WTC11 (cell line): ENCODE measurements around the gene PTPRK.

ENCODE experiments used
- CTCF ChIP-seq: fragments of 200-600 bp; IDR thresholded peaks from 2 replicates; pipeline ENCODE4 v1.8.0; 2022; ENCODE audit warnings: antibody characterized with exemption
- FOXJ3 ChIP-seq: sonication (generic); formaldehyde crosslinking; IDR thresholded peaks from 2 replicates; pipeline ENCODE4 v1.9.0; 2021; ENCODE audit warnings: missing genetic modification reagents, mild to moderate bottlenecking, borderline replicate concordance
- FOXK1 ChIP-seq: sonication (generic); formaldehyde crosslinking; IDR thresholded peaks from 2 replicates; pipeline ENCODE4 v1.8.0; 2022; ENCODE audit warnings: mild to moderate bottlenecking, moderate library complexity, missing genetic modification reagents
- FOXP1 ChIP-seq: sonication (generic); formaldehyde crosslinking; IDR thresholded peaks from 2 replicates; pipeline ENCODE4 v1.8.0; 2022; ENCODE audit warnings: missing genetic modification reagents, mild to moderate bottlenecking, moderate library complexity, borderline replicate concordance
- FOXP4 ChIP-seq: sonication (generic); formaldehyde crosslinking; IDR thresholded peaks from 2 replicates; pipeline ENCODE4 v1.8.0; 2022; ENCODE audit warnings: mild to moderate bottlenecking, missing genetic modification reagents
- GRHL2 ChIP-seq: fragments of 250-450 bp; sonication (Bioruptor Pico); IDR thresholded peaks from 2 replicates; pipeline ENCODE4 v1.8.0; 2022; ENCODE audit warnings: mild to moderate bottlenecking, moderate library complexity; ENCODE audit not compliant: insufficient replicate concordance, severe bottlenecking
- IRF1 ChIP-seq: sonication (generic); formaldehyde crosslinking; IDR thresholded peaks from 2 replicates; pipeline ENCODE4 v1.8.0; 2023; ENCODE audit warnings: missing genetic modification reagents
- IRF2 ChIP-seq: sonication (generic); formaldehyde crosslinking; IDR thresholded peaks from 2 replicates; pipeline ENCODE4 v1.8.0; 2022; ENCODE audit warnings: low read depth, missing genetic modification reagents, borderline replicate concordance
- TEAD1 ChIP-seq: sonication (generic); formaldehyde crosslinking; IDR thresholded peaks from 2 replicates; pipeline ENCODE4 v1.8.0; 2022; ENCODE audit warnings: mild to moderate bottlenecking, missing genetic modification reagents
- TP53 ChIP-seq: sonication (generic); formaldehyde crosslinking; IDR thresholded peaks from 2 replicates; pipeline ENCODE4 v1.8.1; 2023; ENCODE audit warnings: mild to moderate bottlenecking, missing genetic modification reagents
- USF1 ChIP-seq: sonication (generic); formaldehyde crosslinking; IDR thresholded peaks from 2 replicates; pipeline ENCODE4 v1.8.0; 2022; ENCODE audit warnings: mild to moderate bottlenecking, missing genetic modification reagents
- ZNF263 ChIP-seq: sonication (generic); formaldehyde crosslinking; IDR thresholded peaks from 2 replicates; pipeline ENCODE4 v1.8.1; 2022; ENCODE audit warnings: low read depth, mild to moderate bottlenecking, moderate library complexity, missing genetic modification reagents

- TF ChIP-seq CTCF (no peak), FOXP4 (no peak), USF1 (no peak), FOXP1 (CRISPR knock-in tag) (no peak), FOXK1 (CRISPR knock-in tag) (no peak), FOXJ3 (CRISPR knock-in tag) (no peak), TP53 (CRISPR knock-in tag) (no peak), GRHL2 (CRISPR knock-in tag) (no peak), IRF1 (CRISPR knock-in tag) (no peak), ZNF263 (no peak), IRF2 (CRISPR knock-in tag) (no peak), TEAD1 (CRISPR knock-in tag) (no peak)
Observed at GRCh38 chr6:128164254-128164653, 356.1 kb downstream of the PTPRK start.
